Activated CD4-positive, alpha-beta T cell treated with anti-CD3 and anti-CD28 coated beads, Interleukin-2, Interleukin-6, amounts not matched to agents 100 ng/mL and 50 ng/mL, durations not matched to agents 16 hours and 8 hours (primary cell): ENCODE results near the gene DBF4B.
"Not testable (repeated sequence)": the region's sequence is repeated elsewhere in the genome, so short reads cannot be mapped to it uniquely, and the experiment has no call there.

ENCODE experiments used
- DNase-seq: peaks from one replicate; pipeline ENCODE4 v3.0.0-alpha.2; 2020

DBF4B gene, protein sequence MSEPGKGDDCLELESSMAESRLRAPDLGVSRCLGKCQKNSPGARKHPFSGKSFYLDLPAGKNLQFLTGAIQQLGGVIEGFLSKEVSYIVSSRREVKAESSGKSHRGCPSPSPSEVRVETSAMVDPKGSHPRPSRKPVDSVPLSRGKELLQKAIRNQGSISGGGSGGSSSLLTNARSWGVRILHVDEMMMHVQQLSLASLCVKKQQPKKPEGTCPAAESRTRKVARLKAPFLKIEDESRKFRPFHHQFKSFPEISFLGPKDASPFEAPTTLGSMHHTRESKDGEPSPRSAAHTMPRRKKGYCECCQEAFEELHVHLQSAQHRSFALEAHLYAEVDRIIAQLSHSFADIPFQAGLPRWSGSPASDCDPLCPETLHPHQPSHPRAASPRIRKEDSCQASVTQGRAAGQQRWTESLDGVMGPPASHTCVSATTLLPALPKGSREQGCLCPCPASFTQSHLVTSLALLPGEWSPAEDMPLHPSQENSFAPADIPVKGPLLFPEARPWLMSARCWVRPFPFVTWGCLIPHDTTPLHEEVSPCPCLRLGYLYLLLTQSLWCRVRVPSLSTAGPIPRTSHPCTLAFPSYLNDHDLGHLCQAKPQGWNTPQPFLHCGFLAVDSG

GRCh38 chr17:44708401-44709263 lies at the start of gene DBF4B:
DBF4B (plus strand) TSS chr17:44708665; CDS start chr17:44708821, 156 bp downstream.
- DNase-seq: peak; percentile 90

- DNase-seq: no peak
Observed at GRCh38 chr17:44661835-44662234, 46.6 kb upstream of the DBF4B start.

GRCh38 chr17:44663095-44663494 lies 45.4 kb upstream of the DBF4B start:
- no peak for DNase-seq

- no peak for DNase-seq
Observed at GRCh38 chr17:44664867-44665266, 43.6 kb upstream of the DBF4B start.

GRCh38 chr17:44666006-44666405 lies 42.5 kb upstream of the DBF4B start:
- DNase-seq: no peak

- DNase-seq: peak; percentile 8
Observed at GRCh38 chr17:44672479-44673093, 35.9 kb upstream of the DBF4B start.

DNA sequence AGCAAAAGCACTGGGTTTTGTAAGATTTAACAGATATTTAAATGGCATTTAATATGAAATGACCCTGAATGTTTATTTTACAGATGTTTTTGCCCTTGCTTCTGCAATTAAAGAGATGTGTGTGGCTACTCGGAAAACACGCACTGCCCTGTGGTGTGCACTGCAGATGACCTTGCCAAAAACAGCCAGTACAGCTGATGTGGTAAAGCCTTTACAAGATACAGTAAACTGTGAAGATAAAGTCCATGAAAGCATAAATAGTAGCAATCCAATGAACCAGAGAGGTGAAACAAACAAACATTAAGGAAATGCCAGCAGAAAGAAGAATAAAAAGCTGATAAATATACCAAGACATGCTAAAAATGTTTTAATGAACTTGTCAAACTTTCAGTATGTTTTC lies 34.6 kb upstream of the DBF4B start:
- no peak for DNase-seq

- DNase-seq: no peak
Observed at GRCh38 chr17:44677136-44677535, 31.3 kb upstream of the DBF4B start.

DNA sequence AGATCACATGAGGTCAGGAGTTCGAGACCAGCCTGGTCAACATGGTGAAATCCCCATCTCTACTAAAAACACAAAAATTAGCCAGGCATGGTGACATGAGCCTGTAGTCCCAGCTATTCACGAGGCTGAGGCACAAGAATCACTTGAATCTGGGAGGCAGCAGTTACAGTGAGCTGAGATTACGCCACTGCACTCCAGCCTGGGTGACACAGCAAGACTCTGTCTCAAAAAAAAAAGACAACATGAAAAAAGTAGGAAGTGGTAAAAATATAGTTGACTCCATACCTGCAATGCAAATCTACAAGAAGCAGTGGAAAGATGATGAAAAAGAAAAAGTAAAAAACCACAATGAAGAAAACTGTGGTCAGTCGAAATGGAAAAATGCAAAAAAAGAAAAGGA lies 25.2 kb upstream of the DBF4B start:
- not testable (repeated sequence) for DNase-seq

DNA sequence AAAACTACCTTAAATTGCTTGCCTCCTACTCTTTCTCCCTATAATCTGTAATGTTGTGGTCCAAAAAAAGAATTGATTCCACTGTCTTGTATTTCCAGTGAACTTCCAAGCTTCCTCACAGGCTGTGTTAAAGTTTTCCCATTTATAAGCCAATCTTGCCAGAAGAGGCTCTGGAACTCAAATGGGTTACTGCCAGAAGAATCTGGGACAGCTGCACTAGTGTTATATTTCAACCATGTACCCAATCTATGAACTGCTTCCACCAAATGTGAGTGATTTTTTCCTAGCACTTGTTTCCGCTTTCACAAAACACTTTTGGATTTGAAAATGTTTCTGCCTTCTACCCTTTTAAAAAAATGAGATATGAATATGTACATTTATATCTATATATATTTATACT lies 20.7 kb upstream of the DBF4B start:
- DNase-seq: no peak

DNA sequence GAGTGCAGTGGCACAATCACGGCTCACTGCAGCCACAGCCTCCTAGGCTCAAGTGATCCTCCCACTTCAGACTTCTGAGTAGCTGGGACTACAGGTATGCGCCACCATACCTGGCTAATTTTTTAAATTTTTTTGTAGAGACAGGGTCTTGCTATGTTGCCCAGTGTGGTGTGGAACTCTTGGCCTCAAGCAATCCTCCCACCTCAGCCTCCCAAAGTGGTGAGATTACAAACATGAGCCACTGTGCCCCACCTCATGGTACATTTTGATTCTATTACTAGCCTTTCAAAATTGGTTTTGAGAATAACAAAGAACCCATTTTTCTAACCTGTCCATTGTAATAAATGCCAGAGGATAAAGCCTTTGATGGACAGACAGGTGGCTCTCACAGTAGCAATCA lies 20.3 kb upstream of the DBF4B start:
- no peak for DNase-seq

GRCh38 chr17:44688675-44689476 lies 19.6 kb upstream of the DBF4B start:
- no peak for DNase-seq

DNA sequence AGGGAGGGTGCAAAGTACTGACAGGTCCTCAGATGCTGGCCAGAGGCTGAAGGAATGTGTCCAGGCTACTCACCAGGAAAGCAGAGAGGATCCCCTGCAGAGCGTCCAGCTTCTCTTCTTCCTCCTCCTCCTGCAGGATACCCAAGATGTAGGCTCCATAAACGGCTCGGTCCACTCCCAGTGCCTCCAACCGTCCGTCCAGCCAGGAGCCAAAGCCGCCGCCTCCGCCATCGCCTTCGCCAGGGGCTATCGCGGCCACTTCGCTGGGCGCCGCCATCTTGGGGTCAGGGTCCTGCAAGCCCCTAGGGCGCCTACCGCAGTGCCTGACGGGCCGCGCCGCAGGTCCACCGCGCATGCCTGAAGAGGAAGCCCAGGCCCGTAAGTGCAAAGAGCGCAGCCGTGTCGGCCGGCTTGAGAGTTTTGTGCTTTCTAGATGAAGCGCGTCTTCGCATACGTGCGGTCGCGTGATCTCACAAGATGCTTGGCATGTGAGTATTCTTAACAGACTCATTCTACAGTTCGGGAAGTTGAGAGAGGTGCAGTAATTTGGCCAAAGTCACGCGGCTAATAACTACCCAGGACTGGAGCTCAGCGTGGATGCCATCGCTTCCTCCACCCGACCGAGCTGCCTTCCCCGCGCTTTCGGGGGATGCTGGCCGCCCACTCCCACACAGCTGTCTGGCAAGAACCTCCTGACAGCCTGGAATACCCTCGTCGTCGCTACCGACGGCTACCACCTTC lies 18.8 kb upstream of the DBF4B start, which contains the start of gene CCDC43:
Gene CCDC43 (minus strand): TSS at position 300 of the 741 bp plus-strand sequence. CDS start 23 bp downstream, at position 277.
- peak; percentile 95 for DNase-seq

DNA sequence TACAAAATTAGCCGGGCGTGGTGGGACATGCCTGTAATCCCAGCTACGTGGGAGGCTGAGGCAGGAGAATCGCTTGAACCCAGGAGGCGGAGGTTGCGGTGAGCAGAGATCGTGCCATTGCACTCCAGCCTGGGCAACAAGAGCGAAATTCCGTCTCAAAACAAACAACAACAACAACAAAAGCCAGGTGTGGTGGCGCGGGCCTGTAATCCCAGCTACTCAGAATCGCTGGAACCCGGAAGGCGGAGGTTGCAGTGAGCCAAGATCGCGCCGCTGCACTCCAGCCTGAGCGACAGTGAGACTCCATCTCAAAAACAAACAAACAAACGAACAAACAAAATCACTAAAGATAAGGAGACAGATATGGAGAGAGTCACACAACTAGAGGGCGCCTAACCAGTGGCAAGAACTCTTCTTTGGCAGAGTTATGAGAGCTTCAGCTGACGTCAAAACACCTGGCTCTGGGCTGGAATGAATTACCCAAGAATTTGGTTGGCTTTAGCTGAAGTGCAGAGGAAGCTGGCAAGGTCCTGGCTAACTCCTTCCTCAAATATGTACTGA lies 17.6 kb upstream of the DBF4B start:
- peak; percentile 36 for DNase-seq

DNA sequence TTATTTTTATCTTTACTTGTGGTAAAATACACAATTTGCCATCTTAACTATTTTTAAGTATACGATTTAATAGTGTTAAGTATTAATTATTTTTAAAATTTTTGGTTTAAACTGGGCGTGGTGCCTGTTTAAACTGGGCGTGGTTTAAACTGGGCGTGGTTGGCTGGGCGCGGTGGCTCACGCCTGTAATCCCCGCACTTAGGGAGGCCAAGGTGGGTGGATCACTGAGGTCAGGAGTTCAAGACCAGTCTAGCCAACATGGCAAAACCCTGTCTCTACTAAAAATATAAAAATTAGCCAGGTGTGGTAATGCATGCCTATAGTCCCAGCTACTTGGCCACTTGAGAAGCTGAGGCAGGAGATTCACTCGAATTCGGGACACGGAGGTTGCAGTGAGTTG lies 14.9 kb upstream of the DBF4B start:
- DNase-seq: no peak

DNA sequence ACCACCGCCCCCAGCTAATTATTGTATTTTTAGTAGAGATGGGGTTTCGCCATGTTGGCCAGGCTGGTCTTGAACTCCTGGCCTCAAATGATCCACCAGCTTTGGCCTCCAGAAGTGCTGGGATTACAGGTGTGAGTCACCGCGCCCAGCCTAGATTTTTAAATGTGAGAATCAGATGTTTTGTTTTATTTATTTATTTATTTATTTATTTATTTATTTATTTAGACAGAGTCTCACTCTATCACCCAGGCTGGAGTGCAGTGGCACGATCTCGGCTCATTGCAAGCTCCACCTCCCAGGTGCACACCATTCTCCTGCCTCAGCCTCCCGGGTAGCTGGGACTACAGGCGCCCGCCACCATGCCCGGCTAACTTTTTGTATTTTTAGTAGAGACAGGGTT lies 8.2 kb upstream of the DBF4B start:
- DNase-seq: not testable (repeated sequence)

DNA sequence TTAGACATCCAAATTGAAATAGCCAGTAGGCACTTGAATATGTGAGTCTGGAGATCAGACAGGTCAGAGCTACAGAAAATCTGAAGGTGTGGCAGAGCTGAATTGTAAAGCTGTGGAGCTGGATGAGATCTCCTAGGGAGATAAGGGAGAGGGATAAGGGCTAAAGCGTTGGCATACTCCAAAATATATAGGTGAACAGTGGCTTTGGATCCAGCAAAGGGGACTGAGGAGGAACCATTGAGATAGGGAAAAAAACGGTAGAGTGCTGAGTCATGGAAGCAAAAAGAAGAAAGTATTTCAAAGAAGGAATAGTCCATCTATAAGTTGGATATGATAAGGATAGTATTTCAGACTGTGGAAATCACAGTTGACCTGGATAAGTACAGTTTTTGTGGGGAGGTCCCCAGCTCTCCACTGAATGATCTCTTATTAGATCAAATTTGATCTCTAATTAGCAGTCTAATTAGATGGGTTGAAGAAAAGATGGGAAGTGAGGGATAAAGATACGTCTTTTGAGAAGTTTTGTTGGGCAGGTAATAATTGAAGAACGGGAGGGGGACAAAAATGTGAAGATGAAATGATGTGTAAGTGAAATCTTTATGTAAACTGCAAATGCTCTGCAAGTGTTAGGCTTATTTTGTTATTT lies 587 bp upstream of the DBF4B start:
- no peak for DNase-seq

DNA sequence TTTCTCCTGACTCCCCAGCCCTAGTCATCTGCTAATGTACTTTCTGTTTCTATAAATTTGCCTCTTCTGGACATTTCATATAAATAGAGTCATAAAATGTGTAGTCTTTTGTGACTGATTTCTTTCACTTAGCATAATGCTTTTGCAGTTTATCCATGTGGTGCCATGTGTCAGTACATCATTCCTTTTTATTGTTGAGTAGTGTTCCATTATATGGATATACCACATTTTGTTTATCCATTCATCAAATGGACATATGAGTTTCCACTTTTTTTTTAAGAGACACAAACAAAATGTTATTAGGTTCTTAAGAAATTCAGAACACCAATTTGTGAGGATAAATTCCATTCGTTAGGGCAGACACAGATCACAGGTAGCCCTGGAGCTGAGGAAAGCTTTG lies 11.0 kb downstream of the DBF4B start:
- DNase-seq: no peak

- no peak for DNase-seq
Observed at GRCh38 chr17:44722254-44722653, 13.8 kb downstream of the DBF4B start.

- not testable (repeated sequence) for DNase-seq
Observed at GRCh38 chr17:44726121-44726520, 17.7 kb downstream of the DBF4B start.
